DMS53 treated with DMSO at 0.1 percent for 48 hours (cell line): ENCODE results near the gene PHACTR2.
"Not testable (repeated sequence)": the region's sequence is repeated elsewhere in the genome, so short reads cannot be mapped to it uniquely, and the experiment has no call there.

Experiments
- DNase-seq: peaks from one replicate; lab custom pipeline; 2025; ENCODE audit not compliant: unreplicated experiment; lab: John Stamatoyannopoulos, UW

Gene PHACTR2

GRCh38 chr6:143758551-143758950 lies 80.8 kb downstream of the PHACTR2 start:
- DNase-seq = no peak

- DNase-seq = no peak
These were observed 81.9 kb downstream of the PHACTR2 start for GRCh38 chr6:143759666-143760065.

GRCh38 chr6:143761074-143761473 lies 83.3 kb downstream of the PHACTR2 start:
- no peak for DNase-seq

GRCh38 chr6:143762126-143762525 lies 84.4 kb downstream of the PHACTR2 start:
- no peak for DNase-seq

GRCh38 chr6:143765422-143766184 lies 87.8 kb downstream of the PHACTR2 start:
- no peak for DNase-seq

- DNase-seq = no peak
These were observed 88.4 kb downstream of the PHACTR2 start for GRCh38 chr6:143766185-143766553.

- DNase-seq = no peak
These were observed 89.7 kb downstream of the PHACTR2 start for GRCh38 chr6:143767433-143767832.

- no peak for DNase-seq
These were observed 94.6 kb downstream of the PHACTR2 start for GRCh38 chr6:143772116-143773086.

GRCh38 chr6:143773506-143774150 lies 95.9 kb downstream of the PHACTR2 start:
- DNase-seq = no peak

- no peak for DNase-seq
These were observed 96.6 kb downstream of the PHACTR2 start for GRCh38 chr6:143774347-143774746.

- DNase-seq = no peak
These were observed 97.6 kb downstream of the PHACTR2 start for GRCh38 chr6:143775336-143775735.

GRCh38 chr6:143778926-143779325 lies 101.2 kb downstream of the PHACTR2 start:
- no peak for DNase-seq

- DNase-seq = no peak
These were observed 104.7 kb downstream of the PHACTR2 start for GRCh38 chr6:143782481-143782880.

GRCh38 chr6:143783077-143783476 lies 105.3 kb downstream of the PHACTR2 start:
- no peak for DNase-seq

- DNase-seq = no peak
These were observed 106.6 kb downstream of the PHACTR2 start for GRCh38 chr6:143784316-143784715.

- DNase-seq = not testable (repeated sequence)
These were observed 108.6 kb downstream of the PHACTR2 start for GRCh38 chr6:143786371-143786770.

GRCh38 chr6:143792402-143793279 lies 114.9 kb downstream of the PHACTR2 start:
- no peak for DNase-seq

- no peak for DNase-seq
These were observed 115.5 kb downstream of the PHACTR2 start for GRCh38 chr6:143793280-143793619.

- DNase-seq = not testable (repeated sequence)
These were observed 118.8 kb downstream of the PHACTR2 start for GRCh38 chr6:143796551-143796950.

- not testable (repeated sequence) for DNase-seq
These were observed 120.7 kb downstream of the PHACTR2 start for GRCh38 chr6:143798487-143798886.
